UCSD-AML1 (cell line): Measurements from ENCODE around the gene HIRIP3.

ENCODE experiments used
- DNase-seq: peaks from one replicate; lab custom pipeline; 2025; ENCODE audit not compliant: unreplicated experiment; lab: John Stamatoyannopoulos, UW

Gene HIRIP3

DNA sequence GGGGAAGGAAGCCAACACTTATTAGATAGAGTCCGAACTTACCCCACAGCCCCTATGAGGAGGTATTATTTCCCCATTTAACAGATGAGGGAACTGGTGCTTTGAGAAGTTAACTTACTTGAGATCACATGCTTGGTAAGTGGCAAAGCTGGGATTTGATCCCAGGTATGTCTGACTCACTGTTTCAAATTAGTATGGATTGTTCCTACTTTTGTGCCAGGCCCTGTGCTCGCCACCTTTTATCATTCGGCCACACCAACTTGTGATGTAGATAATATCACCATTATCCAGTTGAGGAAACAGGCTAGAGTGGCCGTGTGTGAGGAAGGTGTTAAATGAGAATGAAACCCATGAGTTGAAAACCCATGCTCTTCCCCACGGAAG, 10.7 kb downstream of the HIRIP3 start:
- DNase-seq = no peak

GRCh38 chr16:29984137-29984763, 11.2 kb downstream of the HIRIP3 start:
- DNase-seq = no peak

DNA sequence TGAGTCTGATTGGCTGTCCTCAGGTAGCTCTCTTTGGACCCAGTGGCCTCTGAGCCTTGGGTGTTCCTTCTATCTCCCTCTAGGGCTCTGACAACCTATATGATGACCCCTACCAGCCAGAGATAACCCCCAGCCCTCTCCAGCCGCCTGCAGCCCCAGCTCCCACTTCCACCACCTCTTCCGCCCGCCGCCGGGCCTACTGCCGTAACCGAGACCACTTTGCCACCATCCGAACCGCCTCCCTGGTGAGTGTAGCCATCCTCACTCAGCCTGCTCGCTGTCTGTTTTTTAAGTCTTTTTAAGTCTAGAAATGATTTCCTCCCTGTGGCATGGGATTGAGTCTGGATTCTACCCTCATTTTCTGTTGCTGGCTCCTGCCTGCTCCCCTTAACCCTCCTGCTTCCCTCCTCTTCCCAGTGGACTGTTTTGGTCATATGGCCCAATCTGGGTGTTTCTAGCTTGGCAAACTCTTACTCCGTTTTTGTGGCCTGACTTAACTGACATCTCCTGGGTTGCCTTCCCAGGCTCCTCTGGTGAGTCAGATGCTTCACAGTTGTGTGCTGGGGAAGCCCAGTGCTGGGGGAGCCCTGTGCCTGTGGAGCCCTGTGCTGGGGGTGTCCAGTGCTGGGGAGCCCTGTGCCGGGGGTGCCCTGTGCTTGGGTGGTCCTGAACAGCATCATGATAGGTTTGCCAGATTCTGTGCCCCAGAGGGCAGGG, 11.8 kb downstream of the HIRIP3 start:
- DNase-seq = no peak

DNA sequence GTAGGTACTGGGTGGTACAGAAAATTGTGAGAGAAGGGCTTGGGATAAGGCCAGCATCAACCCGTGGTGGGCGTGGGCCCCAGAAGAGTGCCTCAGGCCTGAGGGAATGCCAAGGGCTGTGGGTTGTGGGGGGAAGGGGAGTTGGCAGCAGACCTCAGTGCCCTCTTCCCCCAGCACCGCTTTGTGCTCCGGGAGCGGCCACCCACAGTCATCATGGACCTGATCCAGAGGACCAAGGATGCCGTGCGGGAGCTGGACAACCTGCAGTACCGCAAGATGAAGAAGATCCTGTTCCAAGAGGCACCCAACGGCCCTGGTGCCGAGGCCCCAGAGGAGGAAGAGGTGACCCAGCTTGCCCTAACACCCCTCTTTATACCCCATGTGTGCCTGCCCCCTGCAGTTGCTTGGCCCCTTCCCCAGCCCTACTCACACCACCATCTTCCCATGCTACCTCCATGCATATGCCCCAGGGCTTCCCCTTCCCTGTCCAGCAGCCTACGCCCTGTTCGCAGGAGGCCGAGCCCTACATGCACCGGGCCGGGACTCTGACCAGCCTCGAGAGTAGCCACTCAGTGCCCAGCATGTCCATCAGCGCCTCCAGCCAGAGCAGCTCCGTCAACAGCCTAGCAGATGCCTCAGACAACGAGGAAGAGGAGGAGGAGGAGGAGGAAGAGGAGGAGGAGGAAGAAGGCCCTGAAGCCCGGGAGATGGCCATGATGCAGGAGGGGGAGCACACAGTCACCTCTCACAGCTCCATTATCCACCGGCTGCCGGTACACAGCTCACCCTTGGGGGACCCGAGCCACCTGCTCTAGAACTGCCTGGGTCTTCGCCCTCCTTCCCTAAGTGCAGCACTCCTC, 12.6 kb downstream of the HIRIP3 start:
- DNase-seq = no peak

GRCh38 chr16:29978564-29979270, 16.7 kb downstream of the HIRIP3 start:
- DNase-seq = no peak

DNA sequence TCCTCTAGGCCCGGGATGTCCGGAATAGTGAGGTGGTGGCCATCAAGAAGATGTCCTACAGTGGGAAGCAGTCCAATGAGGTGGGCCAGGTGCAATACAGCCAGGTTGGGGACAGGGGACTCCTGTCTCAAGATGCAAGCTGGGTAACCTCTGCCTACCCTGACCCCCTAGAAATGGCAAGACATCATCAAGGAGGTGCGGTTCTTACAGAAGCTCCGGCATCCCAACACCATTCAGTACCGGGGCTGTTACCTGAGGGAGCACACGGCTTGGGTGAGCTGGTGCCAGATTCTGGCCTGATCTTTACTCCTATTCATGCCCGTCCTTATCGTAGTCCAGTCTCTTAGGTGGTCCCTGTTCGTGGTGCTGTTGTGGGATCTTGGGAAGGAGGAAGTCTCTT, 17.3 kb downstream of the HIRIP3 start:
- no peak for DNase-seq

DNA sequence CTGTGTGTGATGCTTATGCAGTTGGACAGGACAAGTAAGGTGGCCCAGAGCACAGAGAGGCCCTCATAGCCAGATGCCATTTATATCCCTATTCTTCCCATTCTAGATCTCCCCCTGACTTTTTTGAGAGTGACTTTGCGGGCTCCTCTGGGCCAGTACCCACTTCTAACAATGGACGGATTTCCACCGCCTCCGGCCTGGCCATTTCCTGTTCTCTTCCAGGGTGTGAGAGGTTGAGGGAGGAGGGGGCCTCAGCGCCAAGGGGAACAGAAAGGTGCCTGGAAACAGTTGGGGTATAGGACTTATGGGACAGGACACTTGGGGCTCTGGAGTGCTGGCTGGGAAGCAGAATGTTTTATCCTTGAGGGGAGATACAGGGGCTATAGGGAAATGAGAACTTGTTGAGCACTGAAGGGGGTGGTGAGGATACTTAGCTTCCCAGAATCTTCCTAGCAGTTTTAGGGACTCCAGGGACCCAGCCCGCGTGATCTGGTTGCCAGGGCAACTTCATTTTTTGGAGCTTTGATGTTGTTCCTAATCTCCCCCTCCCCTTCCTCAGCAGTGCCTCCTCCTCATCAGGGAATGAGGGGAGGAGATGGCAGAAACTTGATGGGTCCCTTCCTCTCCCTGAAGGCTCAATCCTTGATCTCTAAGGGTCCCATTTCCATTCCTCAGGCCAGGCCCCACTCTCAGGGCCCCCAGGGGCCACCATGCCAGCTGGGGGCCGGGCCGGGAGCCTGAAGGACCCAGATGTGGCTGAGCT, 18.2 kb downstream of the HIRIP3 start:
- DNase-seq = no peak

DNA sequence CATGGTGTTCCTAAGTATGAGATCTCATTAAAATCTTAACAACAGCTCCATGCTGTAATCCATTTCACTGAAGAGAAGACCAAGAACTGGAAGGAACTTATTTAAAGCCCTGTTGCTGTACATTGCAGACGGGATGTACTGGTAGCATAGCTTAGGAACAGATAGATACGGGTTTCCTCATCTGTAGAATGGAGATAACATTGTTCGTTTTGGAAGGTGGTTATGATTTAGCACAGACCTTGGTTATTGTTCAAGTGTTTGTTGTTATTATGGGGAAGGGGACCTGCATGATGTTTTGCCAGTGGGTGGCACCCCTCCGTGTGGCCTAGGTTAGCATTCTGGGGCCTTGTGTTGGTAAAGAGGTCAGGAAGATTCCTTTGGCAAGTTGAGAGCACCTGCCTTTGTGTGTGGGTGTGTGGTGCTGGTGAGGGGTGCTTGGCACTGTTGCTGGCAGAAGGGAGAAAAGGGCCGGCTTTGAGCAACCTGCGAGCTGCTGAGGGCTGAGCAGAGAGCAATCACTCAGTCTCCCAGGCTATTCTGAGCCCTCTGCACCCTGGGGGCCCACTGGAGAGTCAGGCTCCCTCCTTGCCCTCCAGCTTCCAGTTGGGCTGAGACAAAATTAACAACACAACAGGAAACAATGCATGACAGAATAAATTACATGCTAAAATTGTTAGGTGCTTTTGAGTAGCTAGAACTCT, 19.5 kb downstream of the HIRIP3 start:
- no peak for DNase-seq

- no peak for DNase-seq
These were observed 20.3 kb downstream of the HIRIP3 start for GRCh38 chr16:29975134-29975538.

- DNase-seq = peak; percentile 34
These were observed 20.9 kb downstream of the HIRIP3 start for GRCh38 chr16:29974291-29975133.

- peak; percentile 100 for DNase-seq
These were observed 21.8 kb downstream of the HIRIP3 start, which contains the start of gene TAOK2 for GRCh38 chr16:29973384-29974246. Gene TAOK2 (plus strand): TSS chr16:29973868. CDS start chr16:29977773, 3,905 bp downstream.

- DNase-seq = no peak
These were observed 22.4 kb downstream of the HIRIP3 start for GRCh38 chr16:29972992-29973383.

- no peak for DNase-seq
These were observed 22.9 kb downstream of the HIRIP3 start for GRCh38 chr16:29972500-29972899.

- no peak for DNase-seq
These were observed 24.1 kb downstream of the HIRIP3 start for GRCh38 chr16:29971304-29971703.

GRCh38 chr16:29968205-29968604, 27.2 kb downstream of the HIRIP3 start:
- no peak for DNase-seq

GRCh38 chr16:29963021-29963743, 32.2 kb downstream of the HIRIP3 start:
- DNase-seq = no peak

GRCh38 chr16:29962344-29962994, 32.9 kb downstream of the HIRIP3 start:
- DNase-seq = no peak
